GM12891 (cell line): ENCODE measurements around the gene KIF5C.

Experiments used
- POLR2A ChIP-seq: IDR thresholded peaks from 2 replicates; pipeline ENCODE4 v1.6.1; 2011; ENCODE audit warnings: low read depth, low read length, control low read depth
- POLR2AphosphoS5 ChIP-seq: IDR thresholded peaks from 2 replicates; pipeline ENCODE4 v1.6.1; 2011; ENCODE audit warnings: low read depth, low read length, control low read depth
- TAF1 ChIP-seq: IDR thresholded peaks from 2 replicates; pipeline ENCODE4 v1.6.1; 2011; ENCODE audit warnings: low read depth, low read length, control low read depth

DNA sequence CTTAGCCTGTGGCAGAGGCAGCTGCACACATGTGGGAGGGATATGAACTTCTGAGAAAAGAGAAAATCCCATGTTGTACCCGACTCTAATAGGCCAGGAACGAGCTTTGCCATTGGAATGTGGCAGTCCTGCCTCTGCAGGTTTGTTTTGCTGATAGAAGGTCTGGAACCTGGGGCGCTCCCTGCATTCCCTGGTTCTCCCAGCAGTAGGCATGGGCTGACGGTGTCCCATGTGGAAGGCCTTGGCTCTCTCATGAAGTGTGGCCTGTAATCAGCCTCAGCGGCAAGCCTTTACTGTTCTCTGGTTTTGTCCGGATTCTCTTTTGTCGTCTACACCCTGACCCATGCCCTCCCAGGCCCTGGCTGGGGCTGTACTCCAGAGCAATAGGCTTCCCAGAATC, 72.3 kb downstream of the KIF5C start:
- TF ChIP-seq POLR2AphosphoS5 (no peak), TAF1 (no peak), POLR2A (no peak)
